ENCODE data around the gene KCTD10.

- TF ChIP-seq CTCF (IDR thresholded peaks at IDR 0.05; ENCODE audit: borderline replicate concordance, extremely low read depth, low read length, poor library complexity, severe bottlenecking) (no peak), EZH2 (IDR thresholded peaks at IDR 0.05; ENCODE audit: borderline replicate concordance, low read depth, low read length, severe bottlenecking) (no peak)
These were observed 58.1 kb downstream of the KCTD10 start for GRCh38 chr12:109418848-109419480.

Data from DND-41 (cell line).